GM12892 (cell line): ENCODE data around the gene KANSL2. TPM values are rescaled to one million over a fixed set of nuclear protein-coding genes. Genes with fewer than 3 reads are reported as not detected.
"Not testable (repeated sequence)": the region's sequence is repeated elsewhere in the genome, so short reads cannot be mapped to it uniquely, and the experiment has no call there.

Experiments used
- DNase-seq: peaks from one replicate; pipeline ENCODE4 v3.0.0; 2011; ENCODE audit not compliant: insufficient read length
- FAIRE-seq: peaks from 2 replicates; lab custom pipeline; 2011; peaks lifted over from hg19 to GRCh38; lab: Jason Lieb, UNC
- POLR2A ChIP-seq: IDR thresholded peaks from 2 replicates; pipeline ENCODE4 v1.6.1; 2011; ENCODE audit warnings: low read depth, low read length, control low read depth
- POLR2AphosphoS5 ChIP-seq: IDR thresholded peaks from 2 replicates; pipeline ENCODE4 v1.6.1; 2011; ENCODE audit warnings: low read depth, low read length, control low read depth
- TAF1 ChIP-seq: IDR thresholded peaks from 2 replicates; pipeline ENCODE4 v1.6.1; 2011; ENCODE audit warnings: low read depth, mild to moderate bottlenecking, control low read depth, low read length, borderline replicate concordance
- polyA plus RNA-seq: library from polyadenylated mRNA; unstranded; fragments of >200 nt; gene quantifications from one replicate; pipeline ENCODE4 v1.2.1, GENCODE V29; 2012; ENCODE audit warnings: missing spikeins, inconsistent platforms; ENCODE audit not compliant: missing spikeins

Gene KANSL2
- polyA plus RNA-seq = 30.5 TPM

GRCh38 chr12:48681710-48682532 lies at the start of gene KANSL2:
Gene KANSL2, minus strand, starts transcription at chr12:48682238. Its CDS starts 606 bp downstream, at chr12:48681632.
- FAIRE-seq (peak; percentile 96), DNase-seq (peak; percentile 93)

GRCh38 chr12:48728807-48729206 lies 46.8 kb upstream of the KANSL2 start:
- TF ChIP-seq TAF1 (no peak), POLR2A (no peak), POLR2AphosphoS5 (no peak)
- no peak for DNase-seq
- no peak for FAIRE-seq

More at GRCh38 chr12:48681710-48682532, at the start of gene KANSL2:
- TF ChIP-seq POLR2AphosphoS5 (peak; percentile 100), POLR2A (peak; percentile 99), TAF1 (peak; percentile 99)

DNA sequence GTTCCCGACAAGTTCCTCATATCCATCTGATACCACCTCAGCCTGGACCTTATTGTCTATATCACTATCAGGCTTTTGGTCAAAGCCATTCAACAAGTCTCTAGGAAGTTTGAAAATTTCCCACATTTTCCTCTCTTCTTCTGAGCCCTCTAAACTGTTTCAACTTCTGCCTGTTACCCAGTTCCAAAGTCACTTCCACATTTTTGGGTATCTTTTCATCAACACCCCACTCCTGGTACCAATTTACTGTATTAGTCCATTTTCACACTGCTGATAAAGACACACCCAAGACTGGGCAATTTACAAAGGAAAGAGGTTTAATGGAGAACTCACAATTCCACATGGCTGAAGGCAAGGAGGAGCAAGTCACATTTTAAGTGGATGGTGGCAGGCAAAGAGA lies 38.7 kb upstream of the KANSL2 start:
- FAIRE-seq, DNase-seq: not testable (repeated sequence)

DNA sequence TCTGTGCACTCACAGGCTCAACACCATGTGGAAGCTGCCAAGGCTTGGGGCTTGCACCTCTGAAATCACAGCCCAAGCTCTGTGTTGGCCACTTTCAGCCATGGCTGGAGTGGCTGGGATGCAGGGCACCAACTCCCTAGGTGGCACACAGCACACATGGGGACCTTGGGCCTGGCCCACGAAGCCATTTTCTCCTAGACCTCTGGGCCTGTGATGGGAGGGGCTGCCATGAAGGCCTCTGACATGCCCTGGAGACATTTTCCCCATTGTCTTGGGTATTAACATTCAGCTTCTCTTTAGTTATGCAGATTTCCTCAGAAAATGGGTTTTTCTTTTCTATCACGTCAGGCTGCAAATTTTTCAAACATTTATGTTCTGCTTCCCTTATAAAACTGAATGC lies 38.1 kb upstream of the KANSL2 start:
- not testable (repeated sequence) for DNase-seq, FAIRE-seq

- DNase-seq, FAIRE-seq: not testable (repeated sequence)
These were observed 37.0 kb upstream of the KANSL2 start for GRCh38 chr12:48719002-48719401.

- TF ChIP-seq POLR2A = no peak
- no peak; the same call in 1 of the 2 replicates for TF ChIP-seq POLR2AphosphoS5
- no peak for TF ChIP-seq TAF1
- FAIRE-seq (no peak), DNase-seq (no peak)
These were observed 35.2 kb upstream of the KANSL2 start for GRCh38 chr12:48717252-48717695.

DNA sequence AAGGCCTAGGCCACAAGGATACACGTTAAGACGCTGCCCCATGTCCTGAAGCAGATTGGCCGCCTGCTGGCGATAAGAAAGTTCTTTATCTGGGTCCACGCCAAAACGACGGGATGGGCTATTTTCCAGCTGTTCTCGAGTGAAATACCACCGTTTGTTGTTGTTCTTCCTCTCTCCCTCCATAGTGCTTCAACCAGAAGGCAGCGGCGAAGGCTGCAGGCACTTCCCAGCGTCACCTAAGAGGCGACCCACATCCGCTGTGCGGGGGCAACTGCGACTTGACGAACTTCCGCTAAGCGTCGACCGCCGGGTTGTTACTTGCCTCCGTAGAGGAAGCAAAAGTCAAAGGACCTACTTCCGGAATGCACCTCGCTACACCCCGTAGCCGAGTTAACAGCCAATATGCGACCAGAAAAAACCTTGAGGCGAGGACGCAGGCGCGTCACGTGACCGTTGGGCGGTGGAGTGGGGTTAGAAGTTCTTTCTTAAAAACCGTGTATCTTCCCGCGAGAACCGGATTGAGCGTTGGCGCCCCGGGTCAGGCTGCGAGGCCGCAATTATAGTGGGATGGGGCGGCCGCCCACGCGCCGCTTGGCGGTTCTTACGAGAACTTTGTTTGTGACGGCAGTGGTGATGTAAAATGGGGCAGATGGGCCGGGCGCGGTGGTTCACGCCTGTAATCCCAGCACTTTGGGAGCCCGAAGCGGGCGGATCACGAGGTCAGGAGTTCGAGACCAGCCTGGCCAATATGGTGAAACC lies 34.6 kb upstream of the KANSL2 start, which contains the start of gene CCNT1:
TSS of gene CCNT1 (minus strand) at position 215 of the 759 bp plus-strand sequence. CDS start at position 183, 32 bp downstream.
- FAIRE-seq = peak; percentile 99
- TF ChIP-seq TAF1 (peak; percentile 36; the same call in 1 of the 2 replicates), POLR2A (peak; percentile 77), POLR2AphosphoS5 (peak; percentile 88)
- peak; percentile 90 for DNase-seq

- DNase-seq (no peak), FAIRE-seq (no peak)
- TF ChIP-seq POLR2A (no peak), TAF1 (no peak), POLR2AphosphoS5 (no peak)
These were observed 34.1 kb upstream of the KANSL2 start for GRCh38 chr12:48716168-48716492.

DNA sequence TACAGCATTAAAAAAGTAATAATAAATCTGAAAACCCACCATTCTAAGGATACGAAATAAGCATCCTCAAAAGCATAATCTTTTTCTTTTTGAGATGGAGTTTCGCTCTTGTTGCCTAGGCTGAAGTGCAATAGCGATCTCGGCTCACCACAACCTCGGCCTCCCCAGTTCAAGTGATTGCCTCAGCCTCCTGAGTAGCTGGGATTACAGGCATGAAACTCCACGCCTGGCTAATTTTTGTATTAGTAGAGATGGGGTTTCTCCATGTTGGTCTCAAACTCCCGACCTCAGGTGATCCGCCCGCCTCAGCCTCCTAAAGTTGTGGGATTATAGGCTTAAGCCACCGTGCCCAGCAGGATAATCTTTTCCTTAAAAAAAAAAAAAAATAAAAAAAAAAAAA lies 30.2 kb upstream of the KANSL2 start:
- FAIRE-seq = no peak
- no peak for DNase-seq
- no peak for TF ChIP-seq TAF1
- TF ChIP-seq POLR2AphosphoS5 = no peak
- TF ChIP-seq POLR2A = no peak

DNA sequence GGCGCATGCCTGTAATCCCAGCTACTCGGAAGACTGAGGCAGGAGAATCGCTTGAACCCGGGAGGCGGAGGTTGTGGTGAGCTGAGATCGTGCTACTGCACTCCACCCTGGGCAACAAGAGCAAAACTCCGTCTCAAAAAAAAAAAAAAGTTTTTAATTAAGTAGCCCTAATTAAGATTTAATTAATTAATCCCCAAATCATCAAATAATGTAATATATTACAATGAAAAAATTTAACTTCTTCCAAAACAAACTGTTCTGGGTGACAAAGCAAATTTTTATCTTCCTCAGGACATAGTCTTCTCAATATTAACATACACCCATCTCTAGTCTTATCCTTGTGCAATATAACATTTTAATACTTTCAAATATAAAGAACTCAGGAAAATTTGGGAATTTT lies 16.8 kb upstream of the KANSL2 start:
- DNase-seq, FAIRE-seq: not testable (repeated sequence)

GRCh38 chr12:48696626-48697025 lies 14.6 kb upstream of the KANSL2 start:
- FAIRE-seq (no peak), DNase-seq (no peak)
- TF ChIP-seq POLR2AphosphoS5 = no peak
- TF ChIP-seq POLR2A = no peak
- no peak for TF ChIP-seq TAF1

DNA sequence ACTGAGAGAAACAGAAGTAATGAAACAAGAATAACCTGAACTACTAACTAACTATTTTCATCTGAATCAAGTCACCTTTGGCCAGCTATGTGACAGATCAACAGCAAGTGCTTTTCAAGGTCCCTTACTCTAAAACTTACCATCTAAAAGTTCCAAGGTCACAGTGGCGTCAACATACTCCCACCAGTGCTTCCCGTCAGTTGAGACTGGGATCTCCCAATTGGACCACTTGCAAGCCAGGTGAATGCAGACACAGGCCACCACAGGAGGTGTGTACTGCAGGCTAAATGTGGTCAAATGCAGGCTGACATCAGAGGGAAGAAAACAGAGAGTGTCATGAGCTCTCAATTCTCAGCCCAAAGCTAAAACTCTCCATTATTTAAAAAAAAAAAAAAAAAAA lies 13.8 kb upstream of the KANSL2 start:
- no peak for FAIRE-seq
- no peak for DNase-seq
- TF ChIP-seq POLR2A (no peak), POLR2AphosphoS5 (no peak), TAF1 (no peak)
